MM.1S (cell line): ENCODE measurements around the gene ZNF408.

ENCODE experiments used
- DNase-seq: peaks from one replicate; pipeline ENCODE4 v3.0.0-alpha.2; 2015
- H2AFZ ChIP-seq: fragments of 300-600 bp; sonication (generic); 2 replicates; pipeline ENCODE4 v1.6.0; 2016; ENCODE audit warnings: antibody characterized with exemption, low read length
- H3F3A ChIP-seq: fragments of 300-600 bp; sonication (generic); 2 replicates; pipeline ENCODE4 v1.6.1; 2016; ENCODE audit warnings: mild to moderate bottlenecking, antibody characterized with exemption, low read length, moderate library complexity, mixed read lengths; ENCODE audit not compliant: insufficient read depth
- H3K27ac ChIP-seq: fragments of 300-600 bp; sonication (generic); 2 replicates; pipeline ENCODE4 v1.5.1; 2016; ENCODE audit warnings: mild to moderate bottlenecking, low read length
- H3K27me3 ChIP-seq: fragments of 300-600 bp; sonication (generic); replicated peaks from 2 replicates; pipeline ENCODE4 v1.6.0; 2016; ENCODE audit warnings: low read length; ENCODE audit not compliant: insufficient read depth
- H3K36me3 ChIP-seq: fragments of 300-600 bp; sonication (generic); replicated peaks from 2 replicates; pipeline ENCODE4 v1.6.1; 2016; ENCODE audit warnings: mild to moderate bottlenecking, low read length, mixed read lengths; ENCODE audit not compliant: insufficient read depth
- H3K4me1 ChIP-seq: fragments of 300-600 bp; sonication (generic); 2 replicates; pipeline ENCODE4 v1.6.1; 2016; ENCODE audit warnings: low read length, mixed read lengths
- H3K4me2 ChIP-seq: fragments of 300-600 bp; sonication (generic); 2 replicates; pipeline ENCODE4 v1.6.0; 2016; ENCODE audit warnings: low read depth, low read length
- H3K4me3 ChIP-seq: fragments of 300-600 bp; sonication (generic); 2 replicates; pipeline ENCODE4 v1.5.1; 2016; ENCODE audit warnings: low read length, mixed read lengths
- H3K79me2 ChIP-seq: fragments of 300-600 bp; sonication (generic); 2 replicates; pipeline ENCODE4 v1.6.1; 2016; ENCODE audit warnings: mixed run types, low read length, mixed read lengths
- H3K9ac ChIP-seq: fragments of 300-600 bp; sonication (generic); 2 replicates; pipeline ENCODE4 v1.6.1; 2016; ENCODE audit warnings: low read length, mixed read lengths
- H3K9me2 ChIP-seq: fragments of 300-600 bp; sonication (generic); replicated peaks from 2 replicates; pipeline ENCODE4 v1.6.1; 2016; ENCODE audit warnings: mild to moderate bottlenecking, low read length, mixed read lengths; ENCODE audit not compliant: insufficient read depth
- H3K9me3 ChIP-seq: fragments of 300-600 bp; sonication (generic); replicated peaks from 2 replicates; pipeline ENCODE4 v1.6.1; 2016; ENCODE audit warnings: mild to moderate bottlenecking, low read length, mixed read lengths; ENCODE audit not compliant: insufficient read depth
- H4K20me1 ChIP-seq: fragments of 300-600 bp; sonication (generic); 2 replicates; pipeline ENCODE4 v1.6.1; 2016; ENCODE audit warnings: mild to moderate bottlenecking, low read length, moderate library complexity, mixed read lengths; ENCODE audit not compliant: insufficient read depth
- EZH2 ChIP-seq: fragments of 300-600 bp; sonication (generic); optimal IDR thresholded peaks from 2 replicates; pipeline ENCODE3; 2017; ENCODE audit warnings: low read depth, mild to moderate bottlenecking, antibody characterized with exemption, low read length, mixed read lengths
- EZH2phosphoT487 ChIP-seq: fragments of 300-600 bp; sonication (generic); IDR thresholded peaks from 2 replicates; pipeline ENCODE4 v1.6.1; 2018; ENCODE audit warnings: antibody characterized with exemption, low read length
- TF ChIP-seq, protein P1 (sequence below): fragments of 300-600 bp; sonication (generic); IDR thresholded peaks from 2 replicates; pipeline ENCODE4 v1.5.1; 2016; ENCODE audit warnings: antibody characterized with exemption, low read length, mixed read lengths

ZNF408 gene

DNA sequence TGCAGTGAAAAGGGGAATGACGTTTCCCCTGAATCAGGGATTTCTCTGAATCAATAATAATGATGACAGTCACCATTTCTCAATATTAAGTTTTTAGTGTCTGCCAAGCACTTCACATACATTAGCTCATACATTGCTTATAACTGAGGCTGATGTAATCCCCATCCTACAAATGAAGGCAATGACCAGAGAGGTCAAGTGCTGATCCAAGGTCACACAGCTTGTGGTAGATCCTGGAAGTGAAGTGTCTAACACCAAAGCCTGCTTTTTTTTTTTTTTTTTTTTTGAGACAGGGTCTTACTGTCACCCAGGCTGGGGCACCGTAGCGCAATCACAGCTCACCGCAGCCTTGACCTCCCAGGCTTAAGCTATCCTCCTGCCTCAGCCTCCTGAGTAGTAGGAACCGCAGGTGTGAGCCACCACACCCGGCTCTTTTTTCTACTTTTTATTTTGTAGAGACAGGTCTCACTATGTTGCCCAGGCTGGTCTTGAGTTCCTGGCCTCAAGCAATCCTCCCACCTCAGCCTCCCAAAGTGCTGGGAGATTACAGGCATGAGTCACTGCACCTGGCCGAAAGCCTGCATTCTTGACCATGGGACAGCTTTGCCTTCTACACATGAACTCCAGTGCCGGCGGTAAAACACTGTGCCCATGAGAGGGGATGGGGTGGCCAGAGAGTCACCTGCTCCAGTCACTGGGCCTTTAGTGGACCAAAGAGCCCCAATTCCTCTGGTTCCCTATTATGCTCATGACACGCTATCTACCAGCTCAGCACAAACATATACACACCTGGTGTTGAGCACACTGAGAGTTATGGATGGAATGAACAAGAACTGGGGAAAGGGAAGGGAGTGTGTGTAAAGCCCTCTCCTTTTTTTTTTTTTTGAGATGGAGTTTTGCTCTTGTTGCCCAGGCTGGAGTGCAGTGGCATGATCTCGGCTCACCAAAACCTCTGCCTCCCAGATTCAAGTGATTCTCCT lies 17.8 kb upstream of the ZNF408 start:
- H3K36me3 ChIP-seq: no peaks in the 10 kb centered on the region
- no peaks in the 10 kb centered on the region for H3K79me2 ChIP-seq
- H3K9ac ChIP-seq: no peak overlapping the region
- TF ChIP-seq EZH2: no peak
- TF ChIP-seq, protein P1, sequence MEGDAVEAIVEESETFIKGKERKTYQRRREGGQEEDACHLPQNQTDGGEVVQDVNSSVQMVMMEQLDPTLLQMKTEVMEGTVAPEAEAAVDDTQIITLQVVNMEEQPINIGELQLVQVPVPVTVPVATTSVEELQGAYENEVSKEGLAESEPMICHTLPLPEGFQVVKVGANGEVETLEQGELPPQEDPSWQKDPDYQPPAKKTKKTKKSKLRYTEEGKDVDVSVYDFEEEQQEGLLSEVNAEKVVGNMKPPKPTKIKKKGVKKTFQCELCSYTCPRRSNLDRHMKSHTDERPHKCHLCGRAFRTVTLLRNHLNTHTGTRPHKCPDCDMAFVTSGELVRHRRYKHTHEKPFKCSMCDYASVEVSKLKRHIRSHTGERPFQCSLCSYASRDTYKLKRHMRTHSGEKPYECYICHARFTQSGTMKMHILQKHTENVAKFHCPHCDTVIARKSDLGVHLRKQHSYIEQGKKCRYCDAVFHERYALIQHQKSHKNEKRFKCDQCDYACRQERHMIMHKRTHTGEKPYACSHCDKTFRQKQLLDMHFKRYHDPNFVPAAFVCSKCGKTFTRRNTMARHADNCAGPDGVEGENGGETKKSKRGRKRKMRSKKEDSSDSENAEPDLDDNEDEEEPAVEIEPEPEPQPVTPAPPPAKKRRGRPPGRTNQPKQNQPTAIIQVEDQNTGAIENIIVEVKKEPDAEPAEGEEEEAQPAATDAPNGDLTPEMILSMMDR: no peak
- TF ChIP-seq EZH2phosphoT487: no peak
- no peak overlapping the region for H3K27ac ChIP-seq
- H3K27me3 ChIP-seq: no peaks in the 10 kb centered on the region
- H3F3A ChIP-seq: no peaks in the 10 kb centered on the region
- H4K20me1 ChIP-seq: no peaks in the 10 kb centered on the region
- H3K9me2 ChIP-seq: no peaks in the 10 kb centered on the region
- H2AFZ ChIP-seq: no peak overlapping the region
- no peak overlapping the region for H3K4me2 ChIP-seq
- H3K4me3 ChIP-seq: no peak overlapping the region
- no peaks in the 10 kb centered on the region for H3K4me1 ChIP-seq
- DNase-seq: no peak
- H3K9me3 ChIP-seq: no peaks in the 10 kb centered on the region

DNA sequence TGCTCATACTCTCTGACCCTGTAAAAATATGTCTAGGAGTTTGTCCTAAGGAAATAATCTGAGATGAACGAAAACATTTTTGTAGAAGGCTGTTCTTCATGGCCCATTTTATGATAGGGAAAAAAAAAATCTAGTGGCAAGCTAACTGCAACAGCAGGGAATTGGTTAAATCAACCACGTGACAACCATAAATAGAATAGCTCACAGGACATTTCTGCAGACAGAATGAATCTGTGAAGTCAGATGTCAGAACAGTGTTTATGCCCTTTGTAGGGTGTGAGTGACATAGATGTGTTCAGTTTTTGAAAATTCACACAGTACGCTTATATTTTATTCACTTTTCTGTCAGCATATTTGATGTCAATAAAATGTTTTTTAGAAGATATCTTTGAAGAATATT lies 16.5 kb upstream of the ZNF408 start:
- no peaks in the 10 kb centered on the region for H3K4me1 ChIP-seq
- H3K27ac ChIP-seq: no peak overlapping the region

DNA sequence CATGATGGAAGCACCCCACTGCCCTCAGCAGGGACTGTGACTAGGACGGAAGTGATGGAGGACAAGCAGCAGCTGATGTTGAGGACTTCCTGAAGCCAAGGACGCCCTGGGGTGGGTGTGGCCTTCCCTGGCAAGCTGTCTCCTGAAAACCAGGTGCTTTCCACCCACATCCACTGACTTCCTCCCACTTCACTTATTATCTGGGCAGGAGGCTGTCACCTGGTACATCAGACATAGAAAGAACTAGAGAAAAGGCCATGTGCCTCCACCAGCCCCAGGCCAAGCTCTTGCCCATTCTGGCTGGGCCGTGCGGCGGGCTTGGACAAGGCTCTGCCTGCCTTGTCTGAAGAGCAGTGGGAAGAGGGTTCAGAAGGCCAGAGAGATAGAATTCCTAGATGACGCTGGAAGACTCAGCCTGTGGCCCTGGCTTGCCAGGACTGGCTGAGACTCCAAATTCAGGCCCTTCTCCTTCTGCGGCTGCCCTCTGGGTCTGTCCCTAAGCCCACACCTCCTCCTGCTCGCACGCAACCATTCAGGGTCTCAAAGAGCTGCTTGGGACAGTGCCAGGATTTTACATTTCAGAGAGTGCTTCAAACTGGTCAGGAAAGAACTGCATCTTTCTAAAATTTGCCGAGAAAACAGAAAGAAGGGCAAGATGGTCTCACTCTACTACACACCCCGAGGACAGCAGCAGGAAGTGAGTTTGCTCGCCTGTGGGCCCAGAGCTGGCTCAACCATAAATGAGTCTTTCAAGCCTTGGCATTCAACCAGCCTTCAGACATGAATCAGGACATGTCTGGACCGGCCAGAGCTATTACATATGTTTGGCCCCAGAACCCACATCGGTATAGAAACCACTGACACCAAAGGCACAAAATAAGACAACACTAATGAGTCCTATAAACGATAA lies 13.7 kb upstream of the ZNF408 start:
- H3K36me3 ChIP-seq: no peaks in the 10 kb centered on the region
- H3F3A ChIP-seq: no peaks in the 10 kb centered on the region
- TF ChIP-seq EZH2phosphoT487 (no peak), EZH2 (no peak)
- TF ChIP-seq, protein P1: no peak
- no peak overlapping the region for H3K4me3 ChIP-seq
- H3K4me2 ChIP-seq: no peak overlapping the region
- H3K9ac ChIP-seq: no peak overlapping the region
- H4K20me1 ChIP-seq: no peaks in the 10 kb centered on the region
- H3K27ac ChIP-seq: no peak overlapping the region
- no peaks in the 10 kb centered on the region for H3K9me2 ChIP-seq
- H3K9me3 ChIP-seq: no peaks in the 10 kb centered on the region
- no peaks in the 10 kb centered on the region for H3K79me2 ChIP-seq
- H2AFZ ChIP-seq: no peak overlapping the region
- DNase-seq: no peak
- no peaks in the 10 kb centered on the region for H3K4me1 ChIP-seq
- no peaks in the 10 kb centered on the region for H3K27me3 ChIP-seq

More for the DNA sequence above, 16.5 kb upstream of the ZNF408 start:
- Histone ChIP-seq H3K9me2 (no peaks in the 10 kb centered on the region), H2AFZ (no peak overlapping the region), H3K4me3 (no peak overlapping the region), H4K20me1 (no peaks in the 10 kb centered on the region), H3K4me2 (no peak overlapping the region), H3K27me3 (no peaks in the 10 kb centered on the region), H3F3A (no peaks in the 10 kb centered on the region), H3K9ac (no peak overlapping the region), H3K79me2 (no peaks in the 10 kb centered on the region), H3K9me3 (no peaks in the 10 kb centered on the region), H3K36me3 (no peaks in the 10 kb centered on the region)
- DNase-seq: no peak
- TF ChIP-seq EZH2 (no peak), EZH2phosphoT487 (no peak)
- TF ChIP-seq, protein P1: no peak
